Peyer's patch (tissue), 4 donors: Measurements from ENCODE around the gene ZNRF3. TPM values are rescaled to one million over a fixed set of nuclear protein-coding genes. Genes with fewer than 3 reads are reported as not detected.

Source experiments
- DNase-seq, 3 donors: peaks; one replicate each; pipeline ENCODE4 v3.0.0-alpha.2; 2017 to 2019
- H3K27ac ChIP-seq, 4 donors: fragments of 200-600 bp; sonication (generic); one replicate each; pipeline ENCODE4 v1.5.1; 2016 to 2019
- H3K27me3 ChIP-seq, 2 donors: fragments of 200-600 bp; sonication (generic); one replicate each; pipeline ENCODE4 v1.5.1; 2019
- H3K36me3 ChIP-seq, 3 donors: fragments of 200-600 bp; sonication (generic); one replicate each; pipeline ENCODE4 v1.5.1; 2016 to 2019
- H3K4me1 ChIP-seq, 4 donors: fragments of 200-600 bp; sonication (generic); one replicate each; pipeline ENCODE4 v1.5.1; 2016 to 2019
- H3K4me3 ChIP-seq, 4 donors: fragments of 200-600 bp; sonication (generic); 1 replicate in 3 of 4; 2 replicates in 1 of 4; pipeline ENCODE4 v1.5.1; 2016 to 2019; ENCODE audit warnings: mild to moderate bottlenecking in 1 of 4
- H3K9me3 ChIP-seq, 4 donors: fragments of 200-600 bp; sonication (generic); one replicate each; pipeline ENCODE4 v1.5.1; 2016 to 2019; ENCODE audit warnings: mild to moderate bottlenecking in 1 of 4
- POLR2A ChIP-seq, 2 donors: fragments of 450-650 bp; IDR thresholded peaks; one replicate each; pipeline ENCODE4 v1.5.1; 2017; ENCODE audit warnings: antibody characterized with exemption in 2 of 2, mild to moderate bottlenecking in 2 of 2, moderate library complexity in 2 of 2
- total RNA-seq, 4 donors: library from RNA; depleted of rRNA; stranded (reverse); fragments of >200 nt; gene quantifications; one replicate each; pipeline ENCODE4 v1.1.0, GENCODE V29; 2016
- TF ChIP-seq, protein P1 (sequence below), 6 experiments: fragments of 450-650 bp in 4 of 6; fragments of 200-600 bp in 2 of 6; sonication (generic) in 1 of 6; IDR thresholded peaks; one replicate each; pipeline ENCODE4 v1.5.1; 2017 to 2019; ENCODE audit warnings: antibody characterized with exemption in 6 of 6, mild to moderate bottlenecking in 3 of 6, moderate library complexity in 1 of 6

Gene ZNRF3
- total RNA-seq, 4 donors from 2014 or later, result 5.8 to 17.6 (median 8.0) TPM

DNA sequence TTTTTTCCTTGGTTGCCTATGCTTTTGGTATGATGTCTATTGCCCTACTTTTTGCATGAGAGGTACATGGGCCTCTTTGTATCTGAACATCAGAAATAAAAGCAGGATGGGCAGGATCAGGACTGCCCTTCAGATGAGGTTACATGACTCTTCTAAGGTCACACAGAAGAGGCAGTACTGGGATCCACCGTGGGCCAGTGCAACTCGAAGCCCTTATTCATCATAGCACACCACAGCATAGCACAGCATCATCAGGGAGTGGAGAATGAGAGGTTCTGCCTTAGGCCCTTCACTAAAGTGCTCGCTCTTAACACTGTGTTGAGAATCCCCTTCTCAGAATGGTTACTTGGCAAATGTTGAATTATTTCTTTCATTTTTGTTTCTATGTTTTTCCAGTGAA is 90.0 kb downstream of the ZNRF3 start:
- H3K36me3 ChIP-seq, result no peaks in the 10 kb centered on the region
- TF ChIP-seq POLR2A (IDR thresholded peaks at IDR 0.05), result no peak
- TF ChIP-seq, protein P1, sequence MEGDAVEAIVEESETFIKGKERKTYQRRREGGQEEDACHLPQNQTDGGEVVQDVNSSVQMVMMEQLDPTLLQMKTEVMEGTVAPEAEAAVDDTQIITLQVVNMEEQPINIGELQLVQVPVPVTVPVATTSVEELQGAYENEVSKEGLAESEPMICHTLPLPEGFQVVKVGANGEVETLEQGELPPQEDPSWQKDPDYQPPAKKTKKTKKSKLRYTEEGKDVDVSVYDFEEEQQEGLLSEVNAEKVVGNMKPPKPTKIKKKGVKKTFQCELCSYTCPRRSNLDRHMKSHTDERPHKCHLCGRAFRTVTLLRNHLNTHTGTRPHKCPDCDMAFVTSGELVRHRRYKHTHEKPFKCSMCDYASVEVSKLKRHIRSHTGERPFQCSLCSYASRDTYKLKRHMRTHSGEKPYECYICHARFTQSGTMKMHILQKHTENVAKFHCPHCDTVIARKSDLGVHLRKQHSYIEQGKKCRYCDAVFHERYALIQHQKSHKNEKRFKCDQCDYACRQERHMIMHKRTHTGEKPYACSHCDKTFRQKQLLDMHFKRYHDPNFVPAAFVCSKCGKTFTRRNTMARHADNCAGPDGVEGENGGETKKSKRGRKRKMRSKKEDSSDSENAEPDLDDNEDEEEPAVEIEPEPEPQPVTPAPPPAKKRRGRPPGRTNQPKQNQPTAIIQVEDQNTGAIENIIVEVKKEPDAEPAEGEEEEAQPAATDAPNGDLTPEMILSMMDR (IDR thresholded peaks at IDR 0.05), result no peak
- H3K27me3 ChIP-seq, result no peaks in the 10 kb centered on the region
- peaks cover 0 to 6% (median 0%) of the 10 kb centered on the region in 4 donors for H3K4me1 ChIP-seq
- H3K27ac ChIP-seq, result no peak overlapping the region
- H3K4me3 ChIP-seq, result no peak overlapping the region
- no peak for DNase-seq
- no peaks in the 10 kb centered on the region for H3K9me3 ChIP-seq

DNA sequence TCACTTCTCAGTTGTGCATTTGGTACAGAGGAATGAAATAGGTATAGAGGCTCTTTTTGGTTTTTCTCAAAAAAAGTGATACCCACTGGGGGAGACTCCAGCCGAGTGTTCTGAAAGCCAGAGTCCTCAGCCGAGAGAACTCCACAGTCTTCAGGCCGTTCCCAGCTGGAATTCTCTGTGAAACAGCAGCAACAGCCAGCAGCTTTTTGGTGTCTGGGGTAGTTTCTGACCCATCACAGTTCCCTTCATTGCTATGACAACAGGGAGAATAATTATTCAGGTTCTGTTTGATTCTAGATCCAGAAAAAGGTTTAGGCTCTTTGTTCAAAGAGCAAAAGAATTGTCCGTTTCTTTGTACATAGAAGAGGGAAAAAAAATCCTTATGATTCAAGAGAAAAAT is 93.7 kb downstream of the ZNRF3 start:
- Histone ChIP-seq H3K36me3 (no peaks in the 10 kb centered on the region), H3K4me3 (peak overlapping the region in 1 of 4 donors; percentile 24), H3K4me1 (peaks cover 0 to 6% (median 0%) of the 10 kb centered on the region in 4 donors), H3K27ac (no peak overlapping the region), H3K9me3 (no peaks in the 10 kb centered on the region), H3K27me3 (no peaks in the 10 kb centered on the region)
- TF ChIP-seq, protein P1 (IDR thresholded peaks at IDR 0.05), result no peak
- no peak for TF ChIP-seq POLR2A (IDR thresholded peaks at IDR 0.05)
- no peak for DNase-seq

DNA sequence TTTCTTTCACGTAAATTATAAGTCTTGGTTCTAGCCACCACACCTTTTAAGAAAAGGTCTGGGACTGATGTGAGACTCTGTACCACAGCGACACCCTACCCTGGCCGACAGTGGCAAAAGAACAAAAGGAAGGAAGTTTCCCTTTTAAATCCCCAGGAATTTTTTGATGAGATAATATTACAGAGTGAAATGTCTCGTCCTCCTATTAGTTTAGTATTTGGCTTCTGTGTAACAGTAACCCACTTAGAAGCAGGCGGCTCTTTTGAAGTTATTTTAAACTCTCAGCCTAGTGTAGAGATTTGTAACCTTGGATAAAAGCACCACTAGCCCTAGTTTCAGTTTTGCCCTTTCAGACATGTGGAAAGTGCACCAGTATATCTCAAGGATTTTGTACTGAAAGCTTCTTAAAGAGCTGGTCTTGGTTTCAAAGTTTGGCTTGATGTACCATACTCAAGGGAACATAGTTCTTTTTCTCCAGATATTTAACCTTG is 94.2 kb downstream of the ZNRF3 start:
- no peaks in the 10 kb centered on the region for H3K36me3 ChIP-seq
- no peak for DNase-seq
- TF ChIP-seq POLR2A (IDR thresholded peaks at IDR 0.05), result no peak
- TF ChIP-seq, protein P1 (IDR thresholded peaks at IDR 0.05), result peak in 2 of 6 experiments; percentile 13 to 25
- peak overlapping the region in 1 of 4 donors; percentile 24 for H3K4me3 ChIP-seq
- H3K9me3 ChIP-seq, result no peaks in the 10 kb centered on the region
- no peaks in the 10 kb centered on the region for H3K27me3 ChIP-seq
- H3K27ac ChIP-seq, result no peak overlapping the region
- H3K4me1 ChIP-seq, result peaks cover 0 to 6% (median 0%) of the 10 kb centered on the region in 4 donors

DNA sequence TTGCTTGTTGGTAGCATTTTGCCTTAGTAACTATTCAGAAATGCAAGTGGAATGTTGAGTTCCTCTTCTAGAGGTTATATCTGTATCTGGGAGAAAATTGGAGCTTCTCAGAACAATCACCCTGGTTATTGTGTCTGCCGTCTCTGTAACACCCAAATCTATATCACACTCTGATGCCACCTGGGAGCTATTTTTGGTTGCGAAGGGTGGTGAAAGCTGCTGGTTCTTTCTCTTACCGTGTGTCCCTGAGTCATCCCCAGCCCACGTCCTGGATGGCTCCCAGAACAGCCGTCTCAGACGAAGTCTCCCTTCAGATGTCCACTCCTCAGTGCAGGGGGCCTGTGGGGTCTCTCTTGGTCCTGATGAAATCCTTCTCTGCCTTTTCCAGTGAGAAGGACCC is 94.8 kb downstream of the ZNRF3 start:
- H3K4me3 ChIP-seq, result no peak overlapping the region
- H3K4me1 ChIP-seq, result peaks cover 0 to 6% (median 0%) of the 10 kb centered on the region in 4 donors

DNA sequence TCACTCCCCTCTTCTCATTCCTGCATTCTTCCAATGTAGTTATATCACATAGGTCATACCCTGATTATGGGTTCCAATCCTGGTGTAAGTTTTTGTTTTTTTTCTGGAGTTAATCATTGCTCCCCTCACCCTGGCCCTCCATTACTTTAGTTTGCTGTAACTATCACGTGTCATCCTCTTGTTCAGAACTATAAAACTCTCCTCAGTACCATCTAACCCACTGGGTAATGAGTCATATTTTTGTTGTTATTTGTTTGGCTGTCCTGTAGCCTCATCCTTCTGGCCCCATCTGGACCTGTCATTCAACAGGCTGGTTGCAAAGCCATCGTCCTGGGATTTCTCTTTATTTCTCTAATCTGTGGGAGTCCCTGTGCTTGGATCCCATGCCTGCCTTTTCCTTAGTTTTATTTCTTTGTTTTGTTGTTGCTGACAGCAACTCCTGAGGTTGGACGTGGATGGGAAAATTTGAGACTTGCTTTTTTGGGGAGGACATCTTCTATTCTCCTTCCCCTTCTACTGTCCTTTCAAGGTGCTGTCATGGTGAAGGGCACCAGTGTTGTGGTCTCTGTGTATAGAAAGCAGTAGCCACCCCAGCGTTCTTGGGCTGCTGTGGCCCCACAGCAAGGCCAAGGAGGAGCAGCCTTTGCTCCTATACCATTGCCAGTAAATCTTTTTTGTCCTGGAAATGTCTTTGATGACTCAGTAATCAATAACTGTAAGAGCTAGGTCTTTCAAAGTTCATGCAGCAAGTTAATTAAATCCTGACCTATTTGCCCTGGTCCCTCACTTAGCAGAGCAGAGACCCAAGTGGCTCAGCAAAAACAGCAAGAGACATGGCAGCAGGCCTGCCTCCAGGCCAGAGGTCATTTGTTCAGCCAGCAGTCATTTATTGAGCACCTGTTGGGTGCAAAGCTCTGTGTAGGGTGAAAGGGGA is 95.8 kb downstream of the ZNRF3 start:
- H3K9me3 ChIP-seq, result no peaks in the 10 kb centered on the region
- H3K4me3 ChIP-seq, result no peak overlapping the region
- no peak for DNase-seq
- H3K36me3 ChIP-seq, result no peaks in the 10 kb centered on the region
- H3K27ac ChIP-seq, result no peak overlapping the region
- TF ChIP-seq POLR2A (IDR thresholded peaks at IDR 0.05), result no peak
- TF ChIP-seq, protein P1 (IDR thresholded peaks at IDR 0.05), result no peak
- H3K4me1 ChIP-seq, result peaks cover 0 to 6% (median 0%) of the 10 kb centered on the region in 4 donors
- no peaks in the 10 kb centered on the region for H3K27me3 ChIP-seq

More for the DNA sequence above, 94.8 kb downstream of the ZNRF3 start:
- Histone ChIP-seq H3K9me3 (no peaks in the 10 kb centered on the region), H3K27me3 (no peaks in the 10 kb centered on the region), H3K27ac (no peak overlapping the region), H3K36me3 (no peaks in the 10 kb centered on the region)
- DNase-seq, result no peak
- TF ChIP-seq, protein P1 (IDR thresholded peaks at IDR 0.05), result no peak
- TF ChIP-seq POLR2A (IDR thresholded peaks at IDR 0.05), result no peak
